RWPE2 (cell line): Measurements from ENCODE around the gene CEP164.

ENCODE experiments used
- ATAC-seq: fragments of 200-7000 bp; cut with Tn5 transposase; 3 replicates; pipeline ENCODE4 v1.9.1; 2021; ENCODE audit warnings: low read depth
- DNase-seq: peaks from one replicate; pipeline ENCODE4 v3.0.0-alpha.2; 2020; ENCODE audit warnings: low spot score
- H3K27ac ChIP-seq: fragments of 450-650 bp; 2 replicates; pipeline ENCODE4 v1.5.1; 2017; ENCODE audit warnings: mild to moderate bottlenecking; ENCODE audit not compliant: poor library complexity, severe bottlenecking
- H3K27me3 ChIP-seq: fragments of 250-450 bp; sonication (Bioruptor Pico); 2 replicates; pipeline ENCODE4 v1.5.1; 2021; ENCODE audit warnings: mild to moderate bottlenecking, moderate library complexity; ENCODE audit not compliant: insufficient read depth, poor library complexity, severe bottlenecking
- H3K36me3 ChIP-seq: fragments of 250-450 bp; sonication (Bioruptor Pico); 2 replicates; pipeline ENCODE4 v1.5.1; 2020; ENCODE audit warnings: low read depth, mild to moderate bottlenecking, moderate library complexity
- H3K4me1 ChIP-seq: fragments of 250-450 bp; sonication (Bioruptor Pico); 2 replicates; pipeline ENCODE4 v1.5.1; 2021; ENCODE audit warnings: mild to moderate bottlenecking, moderate library complexity; ENCODE audit not compliant: insufficient read depth, poor library complexity, severe bottlenecking
- H3K4me3 ChIP-seq: fragments of 250-450 bp; sonication (Bioruptor Pico); 2 replicates; pipeline ENCODE4 v1.5.1; 2021; ENCODE audit warnings: mild to moderate bottlenecking, moderate library complexity; ENCODE audit not compliant: severe bottlenecking
- H3K9me3 ChIP-seq: fragments of 250-450 bp; sonication (Bioruptor Pico); 2 replicates; pipeline ENCODE4 v1.5.1; 2021; ENCODE audit warnings: mild to moderate bottlenecking, moderate library complexity; ENCODE audit not compliant: severe bottlenecking
- CTCF ChIP-seq: fragments of 450-650 bp; IDR thresholded peaks from one replicate; pipeline ENCODE4 v1.5.1; 2017; ENCODE audit warnings: mild to moderate bottlenecking, moderate library complexity; ENCODE audit not compliant: poor library complexity, severe bottlenecking

The CEP164 gene

GRCh38 chr11:117354550-117354949 is 26.9 kb downstream of the CEP164 start:
- H3K9me3 ChIP-seq, result no peaks in the 10 kb centered on the region
- peaks cover 24% of the 10 kb centered on the region for H3K36me3 ChIP-seq
- no peak overlapping the region for H3K4me3 ChIP-seq
- H3K4me1 ChIP-seq, result no peaks in the 10 kb centered on the region
- TF ChIP-seq CTCF, result no peak
- no peak overlapping the region for H3K27ac ChIP-seq
- ATAC-seq, result no peak
- no peak for DNase-seq
- no peaks in the 10 kb centered on the region for H3K27me3 ChIP-seq

GRCh38 chr11:117356126-117356890 is 28.7 kb downstream of the CEP164 start:
- DNase-seq (no peak), ATAC-seq (no peak; the same call in 2 of the 3 replicates)

GRCh38 chr11:117361432-117361831 is 33.8 kb downstream of the CEP164 start:
- Histone ChIP-seq H3K36me3 (peaks cover 42% of the 10 kb centered on the region), H3K4me3 (no peak overlapping the region), H3K4me1 (no peaks in the 10 kb centered on the region), H3K9me3 (no peaks in the 10 kb centered on the region), H3K27ac (no peak overlapping the region), H3K27me3 (no peaks in the 10 kb centered on the region)
- no peak for DNase-seq
- ATAC-seq, result no peak
- TF ChIP-seq CTCF, result no peak

More at GRCh38 chr11:117356126-117356890, 28.7 kb downstream of the CEP164 start:
- TF ChIP-seq CTCF, result no peak
- Histone ChIP-seq H3K27me3 (no peaks in the 10 kb centered on the region), H3K36me3 (peaks cover 20% of the 10 kb centered on the region), H3K9me3 (no peaks in the 10 kb centered on the region), H3K4me1 (no peaks in the 10 kb centered on the region), H3K27ac (no peak overlapping the region), H3K4me3 (no peak overlapping the region)

- no peak overlapping the region for H3K4me3 ChIP-seq
- peaks cover 45% of the 10 kb centered on the region for H3K36me3 ChIP-seq
- no peak for DNase-seq
- TF ChIP-seq CTCF, result no peak
- no peaks in the 10 kb centered on the region for H3K9me3 ChIP-seq
- no peaks in the 10 kb centered on the region for H3K4me1 ChIP-seq
- ATAC-seq, result no peak
- no peak overlapping the region for H3K27ac ChIP-seq
- no peaks in the 10 kb centered on the region for H3K27me3 ChIP-seq
Measured at GRCh38 chr11:117366248-117366647, 38.6 kb downstream of the CEP164 start.

- peaks cover 43% of the 10 kb centered on the region for H3K36me3 ChIP-seq
- no peak overlapping the region for H3K4me3 ChIP-seq
- H3K27me3 ChIP-seq, result no peaks in the 10 kb centered on the region
- TF ChIP-seq CTCF, result no peak
- DNase-seq (no peak), ATAC-seq (no peak)
- no peaks in the 10 kb centered on the region for H3K4me1 ChIP-seq
- no peak overlapping the region for H3K27ac ChIP-seq
- no peaks in the 10 kb centered on the region for H3K9me3 ChIP-seq
Measured at GRCh38 chr11:117366875-117367274, 39.2 kb downstream of the CEP164 start.
